ENCODE data around the gene ROCK2. TPM values are rescaled to one million over a fixed set of nuclear protein-coding genes. Genes with fewer than 3 reads are reported as not detected.

Gene ROCK2
- total and polyA plus RNA-seq, 2 of the 13 experiments (the other 11 are each of a cell fraction or from before 2014, with no cell fraction given): 38.1 to 119 TPM

DNA sequence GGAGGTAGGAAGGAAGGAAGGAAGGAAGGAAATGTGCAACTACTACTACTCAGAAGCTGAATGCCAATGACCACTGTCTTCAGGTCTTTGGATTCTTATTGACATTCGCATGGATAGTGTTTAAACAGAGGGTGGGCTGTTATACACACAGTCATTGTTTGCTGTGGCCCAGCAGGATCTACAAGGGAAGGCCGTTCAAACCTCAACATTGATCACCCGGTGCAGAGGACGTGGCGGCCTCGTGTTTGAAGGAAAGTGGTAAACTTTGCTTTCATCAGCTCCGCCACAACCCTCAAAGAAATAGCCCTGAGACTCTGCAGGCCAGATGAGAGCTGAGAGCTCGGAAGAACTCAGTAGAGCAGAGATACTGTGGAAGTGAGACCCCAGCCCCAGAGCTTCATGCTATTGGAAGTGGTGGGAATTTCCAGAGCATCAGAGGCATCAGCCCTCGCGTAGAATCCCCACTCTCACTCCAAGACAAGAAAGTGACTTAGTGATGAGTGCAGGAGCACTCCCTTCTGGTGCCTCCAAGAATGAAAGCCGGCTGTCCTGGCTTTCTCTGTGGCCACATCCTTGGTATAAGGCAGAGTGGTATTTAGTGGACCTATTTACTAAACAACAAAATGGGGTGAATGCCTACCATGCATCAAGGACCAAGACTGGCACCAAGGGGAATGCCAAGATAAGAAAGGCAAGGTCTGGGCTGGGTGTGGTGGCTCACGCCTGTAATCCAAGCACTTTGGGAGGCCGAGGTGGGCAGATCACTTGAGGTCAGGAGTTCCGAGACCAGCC, 10.1 kb upstream of the ROCK2 start (continued):
- TF ChIP-seq, protein P1, sequence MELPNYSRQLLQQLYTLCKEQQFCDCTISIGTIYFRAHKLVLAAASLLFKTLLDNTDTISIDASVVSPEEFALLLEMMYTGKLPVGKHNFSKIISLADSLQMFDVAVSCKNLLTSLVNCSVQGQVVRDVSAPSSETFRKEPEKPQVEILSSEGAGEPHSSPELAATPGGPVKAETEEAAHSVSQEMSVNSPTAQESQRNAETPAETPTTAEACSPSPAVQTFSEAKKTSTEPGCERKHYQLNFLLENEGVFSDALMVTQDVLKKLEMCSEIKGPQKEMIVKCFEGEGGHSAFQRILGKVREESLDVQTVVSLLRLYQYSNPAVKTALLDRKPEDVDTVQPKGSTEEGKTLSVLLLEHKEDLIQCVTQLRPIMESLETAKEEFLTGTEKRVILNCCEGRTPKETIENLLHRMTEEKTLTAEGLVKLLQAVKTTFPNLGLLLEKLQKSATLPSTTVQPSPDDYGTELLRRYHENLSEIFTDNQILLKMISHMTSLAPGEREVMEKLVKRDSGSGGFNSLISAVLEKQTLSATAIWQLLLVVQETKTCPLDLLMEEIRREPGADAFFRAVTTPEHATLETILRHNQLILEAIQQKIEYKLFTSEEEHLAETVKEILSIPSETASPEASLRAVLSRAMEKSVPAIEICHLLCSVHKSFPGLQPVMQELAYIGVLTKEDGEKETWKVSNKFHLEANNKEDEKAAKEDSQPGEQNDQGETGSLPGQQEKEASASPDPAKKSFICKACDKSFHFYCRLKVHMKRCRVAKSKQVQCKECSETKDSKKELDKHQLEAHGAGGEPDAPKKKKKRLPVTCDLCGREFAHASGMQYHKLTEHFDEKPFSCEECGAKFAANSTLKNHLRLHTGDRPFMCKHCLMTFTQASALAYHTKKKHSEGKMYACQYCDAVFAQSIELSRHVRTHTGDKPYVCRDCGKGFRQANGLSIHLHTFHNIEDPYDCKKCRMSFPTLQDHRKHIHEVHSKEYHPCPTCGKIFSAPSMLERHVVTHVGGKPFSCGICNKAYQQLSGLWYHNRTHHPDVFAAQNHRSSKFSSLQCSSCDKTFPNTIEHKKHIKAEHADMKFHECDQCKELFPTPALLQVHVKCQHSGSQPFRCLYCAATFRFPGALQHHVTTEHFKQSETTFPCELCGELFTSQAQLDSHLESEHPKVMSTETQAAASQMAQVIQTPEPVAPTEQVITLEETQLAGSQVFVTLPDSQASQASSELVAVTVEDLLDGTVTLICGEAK (IDR thresholded peaks at IDR 0.05): no peak
- TF ChIP-seq, protein P1 (CRISPR knock-in tag; IDR thresholded peaks at IDR 0.05): peak; percentile 87
- peak; percentile 89 for TF ChIP-seq MIER2 (CRISPR knock-in tag; IDR thresholded peaks at IDR 0.05)
- TF ChIP-seq, protein P2, sequence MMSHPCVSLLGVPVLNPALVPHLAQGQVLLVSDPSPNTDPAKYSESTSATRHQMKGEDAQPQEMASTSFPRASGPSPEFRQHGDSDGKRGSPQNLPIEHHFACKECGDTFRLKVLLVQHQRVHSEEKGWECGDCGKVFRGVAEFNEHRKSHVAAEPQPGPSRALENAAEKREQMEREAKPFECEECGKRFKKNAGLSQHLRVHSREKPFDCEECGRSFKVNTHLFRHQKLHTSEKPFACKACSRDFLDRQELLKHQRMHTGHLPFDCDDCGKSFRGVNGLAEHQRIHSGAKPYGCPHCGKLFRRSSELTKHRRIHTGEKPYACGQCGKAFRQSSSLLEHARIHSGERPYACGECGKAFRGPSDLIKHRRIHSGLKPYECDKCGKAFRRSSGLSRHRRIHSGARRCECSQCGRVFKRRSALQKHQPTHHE (CRISPR knock-in tag; IDR thresholded peaks at IDR 0.05; ENCODE audit: borderline replicate concordance): peak; percentile 90; the same call in 1 of the 2 replicates
- TF ChIP-seq, protein P3, sequence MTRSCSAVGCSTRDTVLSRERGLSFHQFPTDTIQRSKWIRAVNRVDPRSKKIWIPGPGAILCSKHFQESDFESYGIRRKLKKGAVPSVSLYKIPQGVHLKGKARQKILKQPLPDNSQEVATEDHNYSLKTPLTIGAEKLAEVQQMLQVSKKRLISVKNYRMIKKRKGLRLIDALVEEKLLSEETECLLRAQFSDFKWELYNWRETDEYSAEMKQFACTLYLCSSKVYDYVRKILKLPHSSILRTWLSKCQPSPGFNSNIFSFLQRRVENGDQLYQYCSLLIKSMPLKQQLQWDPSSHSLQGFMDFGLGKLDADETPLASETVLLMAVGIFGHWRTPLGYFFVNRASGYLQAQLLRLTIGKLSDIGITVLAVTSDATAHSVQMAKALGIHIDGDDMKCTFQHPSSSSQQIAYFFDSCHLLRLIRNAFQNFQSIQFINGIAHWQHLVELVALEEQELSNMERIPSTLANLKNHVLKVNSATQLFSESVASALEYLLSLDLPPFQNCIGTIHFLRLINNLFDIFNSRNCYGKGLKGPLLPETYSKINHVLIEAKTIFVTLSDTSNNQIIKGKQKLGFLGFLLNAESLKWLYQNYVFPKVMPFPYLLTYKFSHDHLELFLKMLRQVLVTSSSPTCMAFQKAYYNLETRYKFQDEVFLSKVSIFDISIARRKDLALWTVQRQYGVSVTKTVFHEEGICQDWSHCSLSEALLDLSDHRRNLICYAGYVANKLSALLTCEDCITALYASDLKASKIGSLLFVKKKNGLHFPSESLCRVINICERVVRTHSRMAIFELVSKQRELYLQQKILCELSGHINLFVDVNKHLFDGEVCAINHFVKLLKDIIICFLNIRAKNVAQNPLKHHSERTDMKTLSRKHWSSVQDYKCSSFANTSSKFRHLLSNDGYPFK (CRISPR knock-in tag; IDR thresholded peaks at IDR 0.05; ENCODE audit: borderline replicate concordance): peak; percentile 34; the same call in 1 of the 2 replicates
- no peak; the same call in 1 of the 2 replicates for TF ChIP-seq GTF2F1 (IDR thresholded peaks at IDR 0.05; ENCODE audit: low read length)
- TF ChIP-seq, protein P4, sequence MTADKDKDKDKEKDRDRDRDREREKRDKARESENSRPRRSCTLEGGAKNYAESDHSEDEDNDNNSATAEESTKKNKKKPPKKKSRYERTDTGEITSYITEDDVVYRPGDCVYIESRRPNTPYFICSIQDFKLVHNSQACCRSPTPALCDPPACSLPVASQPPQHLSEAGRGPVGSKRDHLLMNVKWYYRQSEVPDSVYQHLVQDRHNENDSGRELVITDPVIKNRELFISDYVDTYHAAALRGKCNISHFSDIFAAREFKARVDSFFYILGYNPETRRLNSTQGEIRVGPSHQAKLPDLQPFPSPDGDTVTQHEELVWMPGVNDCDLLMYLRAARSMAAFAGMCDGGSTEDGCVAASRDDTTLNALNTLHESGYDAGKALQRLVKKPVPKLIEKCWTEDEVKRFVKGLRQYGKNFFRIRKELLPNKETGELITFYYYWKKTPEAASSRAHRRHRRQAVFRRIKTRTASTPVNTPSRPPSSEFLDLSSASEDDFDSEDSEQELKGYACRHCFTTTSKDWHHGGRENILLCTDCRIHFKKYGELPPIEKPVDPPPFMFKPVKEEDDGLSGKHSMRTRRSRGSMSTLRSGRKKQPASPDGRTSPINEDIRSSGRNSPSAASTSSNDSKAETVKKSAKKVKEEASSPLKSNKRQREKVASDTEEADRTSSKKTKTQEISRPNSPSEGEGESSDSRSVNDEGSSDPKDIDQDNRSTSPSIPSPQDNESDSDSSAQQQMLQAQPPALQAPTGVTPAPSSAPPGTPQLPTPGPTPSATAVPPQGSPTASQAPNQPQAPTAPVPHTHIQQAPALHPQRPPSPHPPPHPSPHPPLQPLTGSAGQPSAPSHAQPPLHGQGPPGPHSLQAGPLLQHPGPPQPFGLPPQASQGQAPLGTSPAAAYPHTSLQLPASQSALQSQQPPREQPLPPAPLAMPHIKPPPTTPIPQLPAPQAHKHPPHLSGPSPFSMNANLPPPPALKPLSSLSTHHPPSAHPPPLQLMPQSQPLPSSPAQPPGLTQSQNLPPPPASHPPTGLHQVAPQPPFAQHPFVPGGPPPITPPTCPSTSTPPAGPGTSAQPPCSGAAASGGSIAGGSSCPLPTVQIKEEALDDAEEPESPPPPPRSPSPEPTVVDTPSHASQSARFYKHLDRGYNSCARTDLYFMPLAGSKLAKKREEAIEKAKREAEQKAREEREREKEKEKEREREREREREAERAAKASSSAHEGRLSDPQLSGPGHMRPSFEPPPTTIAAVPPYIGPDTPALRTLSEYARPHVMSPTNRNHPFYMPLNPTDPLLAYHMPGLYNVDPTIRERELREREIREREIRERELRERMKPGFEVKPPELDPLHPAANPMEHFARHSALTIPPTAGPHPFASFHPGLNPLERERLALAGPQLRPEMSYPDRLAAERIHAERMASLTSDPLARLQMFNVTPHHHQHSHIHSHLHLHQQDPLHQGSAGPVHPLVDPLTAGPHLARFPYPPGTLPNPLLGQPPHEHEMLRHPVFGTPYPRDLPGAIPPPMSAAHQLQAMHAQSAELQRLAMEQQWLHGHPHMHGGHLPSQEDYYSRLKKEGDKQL (CRISPR knock-in tag; IDR thresholded peaks at IDR 0.05; ENCODE audit: low read depth): peak; percentile 99
- TF ChIP-seq TRIM24 (CRISPR knock-in tag; IDR thresholded peaks at IDR 0.05): peak; percentile 86; the same call in 1 of the 2 replicates

Data from HepG2 (cell line).